Ectodermal cell (in vitro differentiated cells): ENCODE data around the gene BRINP2.

Experiments used
- H3K27ac ChIP-seq: 2 replicates; pipeline ENCODE4 v1.7.0; 2013; ENCODE audit warnings: mild to moderate bottlenecking, low read depth, low read length; ENCODE audit not compliant: insufficient read depth, poor library complexity, severe bottlenecking
- H3K27me3 ChIP-seq: 2 replicates; pipeline ENCODE4 v1.7.0; 2013; ENCODE audit warnings: mild to moderate bottlenecking, low read length; ENCODE audit not compliant: insufficient read depth, control insufficient read depth, poor library complexity, severe bottlenecking
- H3K36me3 ChIP-seq: one replicate; pipeline ENCODE4 v1.7.0; 2013; ENCODE audit warnings: low read length; ENCODE audit not compliant: control insufficient read depth, insufficient read depth
- H3K4me1 ChIP-seq: one replicate; pipeline ENCODE4 v1.7.0; 2013; ENCODE audit warnings: low read length; ENCODE audit not compliant: control insufficient read depth, insufficient read depth
- H3K4me3 ChIP-seq: 2 replicates; pipeline ENCODE4 v1.7.0; 2013; ENCODE audit warnings: low read depth, low read length, control low read depth; ENCODE audit not compliant: insufficient read depth
- H3K9me3 ChIP-seq: 2 replicates; pipeline ENCODE4 v1.7.0; 2013; ENCODE audit warnings: mild to moderate bottlenecking, low read length, moderate library complexity; ENCODE audit not compliant: control insufficient read depth
- whole genome bisulfite sequencing, 2 experiments: methylation state at CpG; one replicate each; pipeline ENCODE4 v1.1.7; 2013; ENCODE audit warnings: missing lambda C conversion rate in 2 of 2; 5-methylcytosine and 5-hydroxymethylcytosine counted together

BRINP2 gene

GRCh38 chr1:177243773-177244172, 73.0 kb downstream of the BRINP2 start:
- Histone ChIP-seq H3K27ac (no peak overlapping the region), H3K4me1 (peaks cover 13% of the 10 kb centered on the region), H3K27me3 (no peaks in the 10 kb centered on the region), H3K36me3 (no peaks in the 10 kb centered on the region), H3K9me3 (no peaks in the 10 kb centered on the region), H3K4me3 (no peak overlapping the region)
- WGBS, 2 experiments = 100% methylated on average over 1 of the region's 1 CpG

DNA sequence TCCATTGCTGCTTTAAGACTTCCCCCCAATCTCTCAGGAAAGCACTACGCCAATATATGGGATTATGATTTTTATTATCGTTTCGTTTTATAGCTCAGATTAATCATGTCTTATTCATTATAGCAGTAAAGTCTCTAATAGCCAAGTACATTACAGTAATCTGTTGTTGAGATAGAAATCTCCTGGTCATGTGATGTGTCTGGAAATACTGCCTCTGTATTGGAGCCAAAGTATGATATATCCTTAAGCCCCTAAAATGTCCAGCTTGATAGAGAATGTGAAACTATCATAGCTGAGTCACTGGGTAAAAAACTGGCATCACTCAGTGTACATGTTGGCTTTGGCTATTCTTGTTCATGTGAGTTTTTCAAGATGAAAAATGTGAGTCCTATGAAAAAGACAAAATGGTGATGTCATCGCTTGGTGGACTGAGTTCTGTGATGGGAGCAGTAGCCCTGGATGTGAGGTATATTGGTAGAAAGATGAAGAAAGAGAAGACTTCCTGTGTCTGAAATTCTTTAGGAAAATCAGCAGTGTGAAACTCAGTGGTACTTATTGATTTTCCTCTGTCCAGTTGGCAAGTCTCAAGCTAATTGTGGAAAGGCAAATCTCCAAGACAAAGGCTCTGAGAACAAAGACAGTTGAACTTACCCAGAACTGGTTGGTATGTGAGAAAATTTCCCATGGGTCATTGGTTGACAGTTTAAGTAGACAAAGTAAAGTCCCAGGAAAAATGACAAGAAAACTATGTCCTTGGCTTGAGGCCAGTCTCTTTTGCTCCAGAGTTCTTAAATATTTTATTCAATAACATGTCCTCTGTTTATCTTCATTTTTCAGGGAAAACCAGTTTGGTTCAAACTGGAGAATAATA, 76.2 kb downstream of the BRINP2 start:
- H3K4me1 ChIP-seq = peaks cover 7% of the 10 kb centered on the region
- no peaks in the 10 kb centered on the region for H3K27me3 ChIP-seq
- WGBS, 2 experiments = 97 to 98% methylated on average over 2 of the region's 4 CpGs
- H3K27ac ChIP-seq = no peak overlapping the region
- no peaks in the 10 kb centered on the region for H3K9me3 ChIP-seq
- H3K36me3 ChIP-seq = no peaks in the 10 kb centered on the region
- H3K4me3 ChIP-seq = no peak overlapping the region

- 91 to 95% methylated on average over 9 of the region's 9 CpGs for WGBS, 2 experiments
- Histone ChIP-seq H3K9me3 (no peaks in the 10 kb centered on the region), H3K27ac (no peak overlapping the region), H3K36me3 (no peaks in the 10 kb centered on the region), H3K27me3 (no peaks in the 10 kb centered on the region), H3K4me1 (peaks cover 7% of the 10 kb centered on the region), H3K4me3 (no peak overlapping the region)
These were observed 76.9 kb downstream of the BRINP2 start for GRCh38 chr1:177247623-177248176.

DNA sequence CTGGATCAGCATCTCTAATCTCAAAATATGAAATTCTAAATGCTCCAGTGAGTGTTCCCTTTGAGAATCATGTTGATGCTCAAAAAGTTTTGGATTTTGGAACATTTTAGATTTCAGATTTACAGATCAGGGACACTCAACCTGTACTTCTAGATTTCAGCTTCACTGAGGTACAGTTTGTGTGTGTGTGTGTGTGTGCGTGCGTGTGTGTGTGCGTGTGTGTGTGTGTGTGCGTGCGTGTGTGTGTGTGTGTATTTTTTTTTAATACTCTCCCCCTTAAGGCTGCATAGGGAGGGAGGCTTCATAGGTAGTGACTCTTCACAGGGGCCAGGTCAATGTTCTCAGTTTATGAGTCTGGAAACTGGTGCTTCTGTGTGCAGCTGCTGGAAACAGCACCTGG, 77.5 kb downstream of the BRINP2 start:
- H3K36me3 ChIP-seq = no peaks in the 10 kb centered on the region
- H3K27me3 ChIP-seq = no peaks in the 10 kb centered on the region
- WGBS, 2 experiments = 70% methylated on average over 5 of the region's 5 CpGs; no CpG with 5 or more reads in 1 of the 2 experiments
- H3K27ac ChIP-seq = no peak overlapping the region
- no peak overlapping the region for H3K4me3 ChIP-seq
- no peaks in the 10 kb centered on the region for H3K9me3 ChIP-seq
- H3K4me1 ChIP-seq = peaks cover 7% of the 10 kb centered on the region

DNA sequence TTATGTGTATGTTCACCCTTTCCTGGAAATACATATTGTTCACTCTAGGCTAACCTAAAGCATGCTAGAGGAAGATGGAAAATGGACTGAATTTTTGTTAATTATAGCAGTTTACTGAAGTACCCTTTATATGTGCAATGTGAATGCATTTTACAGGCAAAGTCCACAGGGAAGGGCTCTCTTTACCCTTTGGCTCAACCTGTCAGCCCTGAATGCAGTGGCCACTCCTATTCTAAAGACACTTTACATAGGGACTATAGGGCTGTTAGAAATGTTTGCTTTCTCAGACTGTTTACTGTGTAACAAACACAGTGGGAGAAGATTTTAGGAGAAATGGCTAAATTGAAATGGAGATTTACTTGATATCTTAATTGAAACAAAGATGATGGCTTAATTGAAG, 78.5 kb downstream of the BRINP2 start:
- no peaks in the 10 kb centered on the region for H3K36me3 ChIP-seq
- no peak overlapping the region for H3K4me3 ChIP-seq
- H3K27ac ChIP-seq = no peak overlapping the region
- H3K9me3 ChIP-seq = no peaks in the 10 kb centered on the region
- H3K4me1 ChIP-seq = peaks cover 7% of the 10 kb centered on the region
- no peaks in the 10 kb centered on the region for H3K27me3 ChIP-seq

DNA sequence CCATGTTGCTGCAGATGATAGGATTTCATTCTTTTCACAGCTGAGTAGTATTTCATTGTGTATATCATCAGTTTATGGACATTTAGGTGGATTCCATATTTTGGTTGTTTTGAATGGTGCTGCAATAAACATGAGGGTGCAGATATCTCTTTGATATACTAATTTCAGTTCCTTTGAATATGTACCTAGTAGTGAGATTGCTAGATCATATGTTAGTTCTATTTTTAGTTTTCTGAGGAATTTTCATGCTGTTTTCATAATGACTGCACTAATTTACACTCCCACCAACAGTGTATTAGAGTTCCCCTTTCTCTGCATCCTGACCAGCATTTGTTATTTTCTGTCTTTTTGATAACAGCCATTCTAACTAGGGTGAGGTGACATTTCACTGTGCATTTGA, 82.1 kb downstream of the BRINP2 start:
- Histone ChIP-seq H3K9me3 (no peaks in the 10 kb centered on the region), H3K27me3 (no peaks in the 10 kb centered on the region), H3K4me1 (no peaks in the 10 kb centered on the region), H3K27ac (no peak overlapping the region), H3K36me3 (no peaks in the 10 kb centered on the region), H3K4me3 (no peak overlapping the region)

DNA sequence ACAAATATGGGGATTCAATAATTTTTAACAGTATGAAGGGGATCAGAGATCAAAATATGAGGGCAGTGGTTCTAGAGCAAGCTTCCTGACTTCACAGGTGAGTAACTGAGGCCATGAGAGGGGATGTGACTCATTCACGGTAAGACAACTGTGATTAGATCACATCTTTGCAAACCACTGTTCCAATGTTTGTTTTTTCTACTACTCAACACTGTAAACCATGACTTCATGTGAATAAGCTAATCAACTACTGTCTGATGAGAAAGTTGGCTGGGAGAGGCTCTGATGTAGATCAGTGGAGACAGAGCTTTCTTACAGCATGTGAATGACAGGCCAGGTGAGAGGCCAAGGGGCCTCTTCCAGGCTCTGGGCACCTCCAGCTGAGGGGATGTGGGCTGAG, 84.7 kb downstream of the BRINP2 start:
- Histone ChIP-seq H3K4me1 (no peaks in the 10 kb centered on the region), H3K9me3 (no peaks in the 10 kb centered on the region), H3K27ac (no peak overlapping the region), H3K36me3 (no peaks in the 10 kb centered on the region), H3K27me3 (no peaks in the 10 kb centered on the region), H3K4me3 (no peak overlapping the region)
- 96 to 100% methylated on average over 1 of the region's 1 CpG for WGBS, 2 experiments

DNA sequence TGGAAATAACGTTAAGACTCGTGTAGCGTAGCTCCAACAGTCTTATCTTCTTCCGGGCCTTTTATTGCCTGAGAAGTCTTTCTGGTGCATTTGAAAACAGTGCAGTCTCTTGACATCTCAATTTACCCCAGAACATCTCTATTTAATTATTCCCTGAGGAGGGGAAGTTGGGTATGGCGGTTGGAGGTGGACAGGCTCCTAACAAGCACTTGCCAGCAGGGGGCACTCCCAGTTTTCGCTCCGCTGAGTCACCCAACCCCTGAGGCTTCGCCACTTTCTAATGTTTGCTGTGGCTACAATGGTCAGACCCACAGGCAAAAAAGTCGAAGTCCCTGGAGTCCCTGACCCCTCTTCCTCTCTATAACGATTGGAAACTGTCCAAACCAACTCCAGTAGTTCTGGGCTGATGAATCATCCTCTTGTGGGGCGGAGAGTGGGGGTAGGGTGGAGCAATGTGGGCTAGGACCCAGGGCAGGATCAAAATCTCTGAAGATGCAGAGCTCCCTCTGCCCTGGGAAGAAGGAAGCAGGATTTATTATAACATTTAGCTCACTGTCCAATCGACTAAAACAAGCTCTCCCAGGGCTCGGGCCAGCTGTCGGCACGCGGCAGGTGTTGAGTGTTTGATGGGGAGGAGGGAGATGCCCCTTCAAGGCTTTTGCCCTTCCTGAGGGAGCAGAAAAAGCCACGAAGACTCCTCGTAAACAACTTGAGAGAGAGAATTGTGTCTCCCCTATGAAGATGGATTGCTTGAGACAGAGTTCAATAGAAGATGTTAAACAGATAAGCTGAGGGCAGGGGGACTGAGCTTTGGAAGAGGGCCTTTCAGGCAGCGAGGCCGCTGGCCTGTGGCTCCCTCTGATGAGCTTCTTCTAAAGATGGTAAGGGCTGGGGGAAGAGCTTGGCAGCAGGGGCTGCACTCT, 85.7 kb downstream of the BRINP2 start:
- 77 to 78% methylated on average over 19 to 20 of the region's 20 CpGs for WGBS, 2 experiments
- H3K27ac ChIP-seq = no peak overlapping the region

DNA sequence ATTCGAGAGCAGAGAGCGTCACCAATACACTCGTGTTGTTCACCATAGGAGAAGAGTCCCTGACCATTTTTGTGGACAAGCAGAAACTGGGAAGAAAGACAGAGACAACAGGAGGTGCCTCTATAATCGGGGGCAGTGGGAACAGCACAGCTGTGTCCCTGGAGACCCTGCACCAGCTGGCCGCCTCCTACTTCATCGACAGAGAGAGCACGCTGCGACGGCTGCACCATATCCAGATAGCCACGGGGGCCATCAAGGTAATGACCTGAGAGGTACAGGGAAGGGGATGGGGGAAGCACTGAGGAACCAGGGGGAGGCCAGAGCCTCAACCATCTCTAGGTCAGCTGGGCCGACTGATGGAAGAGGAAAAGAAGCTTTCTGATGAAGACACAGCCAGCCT, 86.4 kb downstream of the BRINP2 start:
- no peak overlapping the region for H3K27ac ChIP-seq
- no peak overlapping the region for H3K4me3 ChIP-seq
- WGBS, 2 experiments = 95 to 97% methylated on average over 11 of the region's 11 CpGs
- H3K36me3 ChIP-seq = no peaks in the 10 kb centered on the region
- no peaks in the 10 kb centered on the region for H3K27me3 ChIP-seq
- H3K4me1 ChIP-seq = no peaks in the 10 kb centered on the region
- no peaks in the 10 kb centered on the region for H3K9me3 ChIP-seq

More for the DNA sequence above, 85.7 kb downstream of the BRINP2 start:
- H3K9me3 ChIP-seq = no peaks in the 10 kb centered on the region
- H3K4me1 ChIP-seq = no peaks in the 10 kb centered on the region
- no peak overlapping the region for H3K4me3 ChIP-seq
- H3K36me3 ChIP-seq = no peaks in the 10 kb centered on the region
- H3K27me3 ChIP-seq = no peaks in the 10 kb centered on the region

GRCh38 chr1:177257576-177257975, 86.8 kb downstream of the BRINP2 start:
- Histone ChIP-seq H3K4me1 (no peaks in the 10 kb centered on the region), H3K9me3 (no peaks in the 10 kb centered on the region), H3K4me3 (no peak overlapping the region), H3K36me3 (no peaks in the 10 kb centered on the region), H3K27me3 (no peaks in the 10 kb centered on the region), H3K27ac (no peak overlapping the region)
- 92% methylated on average over 4 of the region's 4 CpGs for WGBS, 2 experiments
